Heart right ventricle (tissue), 16 donors: ENCODE results near the gene KDM1A. TPM values are rescaled to one million over a fixed set of nuclear protein-coding genes. Genes with fewer than 3 reads are reported as not detected.

Experiments
- ATAC-seq, 8 donors: fragments of 200-7000 bp; cut with Tn5 transposase; one replicate each; pipeline ENCODE4 v1.9.1; 2020; ENCODE audit warnings: mild to moderate bottlenecking in 8 of 8, moderate library complexity in 8 of 8, moderate number of reproducible peaks in 1 of 8
- DNase-seq, 2 donors: peaks; one replicate each; pipeline ENCODE4 v3.0.0-alpha.2; 2020
- H3K27ac ChIP-seq, 10 donors: fragments of 200-600 bp; sonication (generic) in 2 of 10; one replicate each; pipeline versions ENCODE4 v1.5.0 to v1.8.0; 2020 to 2022; ENCODE audit warnings: mild to moderate bottlenecking in 3 of 10
- H3K27me3 ChIP-seq, 7 donors: fragments of 200-600 bp; one replicate each; pipeline ENCODE4 v1.8.0; 2021 to 2022; ENCODE audit warnings: mild to moderate bottlenecking in 2 of 7
- H3K36me3 ChIP-seq, 9 donors: fragments of 200-600 bp; sonication (generic) in 1 of 9; one replicate each; pipeline versions ENCODE4 v1.5.0 to v1.8.0; 2020 to 2022; ENCODE audit warnings: mild to moderate bottlenecking in 2 of 9
- H3K4me1 ChIP-seq, 9 donors: fragments of 200-600 bp; sonication (generic) in 1 of 9; one replicate each; pipeline versions ENCODE4 v1.5.0 to v1.8.0; 2020 to 2022; ENCODE audit warnings: mild to moderate bottlenecking in 4 of 9
- H3K4me3 ChIP-seq, 10 donors: fragments of 200-600 bp; sonication (generic) in 2 of 10; one replicate each; pipeline versions ENCODE4 v1.5.0 to v1.8.0; 2020 to 2022; ENCODE audit warnings: mild to moderate bottlenecking in 7 of 10, moderate library complexity in 2 of 10
- H3K9me3 ChIP-seq, 11 donors: fragments of 200-600 bp in 10 of 11; sonication (generic) in 2 of 11; one replicate each; pipeline versions ENCODE4 v1.5.0 to v1.8.0; 2013 to 2022; ENCODE audit warnings: mild to moderate bottlenecking in 2 of 11, control low read depth in 1 of 11, moderate library complexity in 1 of 11
- CTCF ChIP-seq, 9 donors: fragments of 200-600 bp; sonication (generic) in 2 of 9; IDR thresholded peaks; one replicate each; pipeline versions ENCODE4 v1.5.0 to v1.8.0; 2021 to 2022; ENCODE audit warnings: antibody characterized with exemption in 9 of 9, mild to moderate bottlenecking in 5 of 9, moderate library complexity in 1 of 9
- WGBS, 2 donors: extraction: QIAGEN DNeasy Blood & Tissue Kit; methylation state at CpG; one replicate each; pipeline ENCODE4 v1.1.7; 2013; ENCODE audit warnings: inconsistent platforms in 1 of 2; 5-methylcytosine and 5-hydroxymethylcytosine counted together
- intact Hi-C, 10 donors: fragments of 100-400 bp; cut with DNase I; formaldehyde crosslinking; loops; one replicate each; pipeline versions ENCODE4 v1.11.1 to v1.14.2; 2022
- polyA plus RNA-seq, 2 donors: library from polyadenylated mRNA; stranded (reverse); fragments of 200-250 nt; gene quantifications; one replicate each; pipeline ENCODE4 v1.2.3, GENCODE V29; 2013
- total RNA-seq, 10 donors: library from RNA; stranded (reverse); fragmentation: NEBNext Ultra II Directional in 3 of 10; extraction: Animal tissue kit (Norgen Biotek cat#: 25700) in 3 of 10; gene quantifications; one replicate each; pipeline versions ENCODE4 v1.2.1 to v1.2.4, GENCODE V29; 2021 to 2023
- donor health status: Arrhythmogenic right ventricular cardiomyopathy.
- donor health status: ischemic (EF 13 %, LVEDD 7.1; RV severe dilation, severe dysfunction).
- donor health status: healthy with polysubstance abuse.
- donor health status: DM: no; HTN: yes; CAD: no.
- donor health status: DM: no; HTN: no; CAD: no.
- donor health status: ischemic (EF 25% LVEDD 6.9; RV normal size, moderate dysfunction).
- donor health status: ischemic (EF 25% LVEDD 5.7; RV mildly dilated, moderate dysfunction).
- donor health status: healthy.
- donor health status: DM: yes; HTN: yes; CAD: no.
- donor health status: Ischemic cardiomyopathy.
- donor health status: ischemic (EF 35%, LVEDD 5.7; RV mildly dilated, moderate dysfunction).
- donor health status: nonischemic (EF 11% LVEDD 7.7; RV severe dilation, severe dysfunction).
- donor health status: DM: yes; HTN: yes; CAD: no.
- donor health status: PGD.
- donor health status: ischemic (EF 29% LVEDD 5.4; RV normal size, mild dysfunction).
- donor health status: nonischemic (EF 23%, LVEDD 6.1; RV moderate dilation, normal function).

KDM1A gene
- total and polyA plus RNA-seq, 12 donors, result 12.4 to 35.0 (median 27.3) TPM

- DNase-seq, result peak in 1 of 2 donors; percentile 4
- no peak for TF ChIP-seq CTCF (IDR thresholded peaks at IDR 0.05)
- no peaks in the 10 kb centered on the region for H3K27me3 ChIP-seq
- 53 to 64% methylated on average over 7 of the region's 7 CpGs for WGBS, 2 donors
- H3K4me1 ChIP-seq, result peaks cover 0 to 15% (median 4%) of the 10 kb centered on the region in 9 donors
- intact Hi-C loops, result no loop called here
- no peak overlapping the region for H3K4me3 ChIP-seq
- peak in 3 of 8 donors; percentile 38 to 86 (median 42) for ATAC-seq
- no peak overlapping the region for H3K27ac ChIP-seq
- no peaks in the 10 kb centered on the region for H3K9me3 ChIP-seq
- H3K36me3 ChIP-seq, result peaks cover 0 to 59% (median 13%) of the 10 kb centered on the region in 9 donors
Measured at GRCh38 chr1:23050201-23050600, 30.9 kb downstream of the KDM1A start.

- WGBS, 2 donors, result 91 to 93% methylated on average over 4 of the region's 4 CpGs
- peaks cover 0 to 63% (median 15%) of the 10 kb centered on the region in 9 donors for H3K36me3 ChIP-seq
Measured at GRCh38 chr1:23051290-23051909, 32.1 kb downstream of the KDM1A start.

GRCh38 chr1:23057301-23057700 lies 38.0 kb downstream of the KDM1A start:
- peaks cover 0 to 100% (median 33%) of the 10 kb centered on the region in 9 donors for H3K36me3 ChIP-seq
- no peak overlapping the region for H3K27ac ChIP-seq
- no peaks in the 10 kb centered on the region for H3K27me3 ChIP-seq
- H3K9me3 ChIP-seq, result no peaks in the 10 kb centered on the region
- no peak overlapping the region for H3K4me3 ChIP-seq
- no peaks in the 10 kb centered on the region for H3K4me1 ChIP-seq
- intact Hi-C loops, result no loop called here
- ATAC-seq, result no peak
- DNase-seq, result no peak
- 96 to 97% methylated on average over 5 of the region's 5 CpGs for WGBS, 2 donors
- no peak for TF ChIP-seq CTCF (IDR thresholded peaks at IDR 0.05)

More at GRCh38 chr1:23051290-23051909, 32.1 kb downstream of the KDM1A start:
- intact Hi-C loops, result no loop called here
- no peak for TF ChIP-seq CTCF (IDR thresholded peaks at IDR 0.05)
- H3K27me3 ChIP-seq, result no peaks in the 10 kb centered on the region
- no peak overlapping the region for H3K4me3 ChIP-seq
- DNase-seq (no peak), ATAC-seq (no peak)
- H3K27ac ChIP-seq, result no peak overlapping the region
- peaks cover 0 to 15% (median 4%) of the 10 kb centered on the region in 9 donors for H3K4me1 ChIP-seq
- no peaks in the 10 kb centered on the region for H3K9me3 ChIP-seq

GRCh38 chr1:23062271-23062670 lies 43.0 kb downstream of the KDM1A start:
- Histone ChIP-seq H3K27me3 (no peaks in the 10 kb centered on the region), H3K9me3 (no peaks in the 10 kb centered on the region), H3K36me3 (peaks cover 0 to 96% (median 33%) of the 10 kb centered on the region in 9 donors), H3K4me1 (no peaks in the 10 kb centered on the region), H3K4me3 (no peak overlapping the region), H3K27ac (no peak overlapping the region)
- no peak for TF ChIP-seq CTCF (IDR thresholded peaks at IDR 0.05)
- DNase-seq (no peak), ATAC-seq (no peak)
- intact Hi-C loops, result no loop called here
- WGBS, 2 donors, result 88 to 91% methylated on average over 2 of the region's 2 CpGs
